A673 (cell line): Measurements from ENCODE around the gene OLFM1.

Experiments
- EZH2 ChIP-seq: fragments of 200-600 bp; sonication (generic); IDR thresholded peaks from 2 replicates; pipeline ENCODE4 v1.6.1; 2017; ENCODE audit warnings: borderline replicate concordance, low read depth, mild to moderate bottlenecking, mixed read lengths, antibody characterized with exemption, low read length; ENCODE audit not compliant: poor library complexity, severe bottlenecking
- TF ChIP-seq, protein P1 (sequence below): fragments of 300-800, 200-600 bp; sonication (generic); conservative IDR thresholded peaks from 2 replicates; pipeline ENCODE4 v1.5.1; 2017; ENCODE audit warnings: low read depth, mild to moderate bottlenecking, antibody characterized with exemption, low read length, moderate library complexity, mixed read lengths

DNA sequence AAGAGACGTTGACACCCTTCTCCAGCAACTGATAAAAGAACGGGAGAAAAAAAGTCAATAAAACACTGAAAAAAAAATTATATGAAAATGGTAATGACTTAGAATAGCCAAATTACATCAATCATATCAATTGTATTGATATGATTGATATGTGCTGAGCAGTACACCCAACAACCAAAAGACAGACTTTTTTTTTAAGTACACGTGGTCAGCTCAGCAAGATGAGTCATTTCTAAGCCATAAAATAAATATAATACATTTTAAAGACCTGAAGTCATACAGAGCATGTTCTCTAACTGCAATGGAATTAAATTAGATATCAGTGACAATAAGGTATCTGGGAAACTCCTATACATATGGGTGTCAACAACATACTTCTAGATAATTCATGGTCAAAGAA, 30.9 kb upstream of the OLFM1 start:
- TF ChIP-seq, protein P1, sequence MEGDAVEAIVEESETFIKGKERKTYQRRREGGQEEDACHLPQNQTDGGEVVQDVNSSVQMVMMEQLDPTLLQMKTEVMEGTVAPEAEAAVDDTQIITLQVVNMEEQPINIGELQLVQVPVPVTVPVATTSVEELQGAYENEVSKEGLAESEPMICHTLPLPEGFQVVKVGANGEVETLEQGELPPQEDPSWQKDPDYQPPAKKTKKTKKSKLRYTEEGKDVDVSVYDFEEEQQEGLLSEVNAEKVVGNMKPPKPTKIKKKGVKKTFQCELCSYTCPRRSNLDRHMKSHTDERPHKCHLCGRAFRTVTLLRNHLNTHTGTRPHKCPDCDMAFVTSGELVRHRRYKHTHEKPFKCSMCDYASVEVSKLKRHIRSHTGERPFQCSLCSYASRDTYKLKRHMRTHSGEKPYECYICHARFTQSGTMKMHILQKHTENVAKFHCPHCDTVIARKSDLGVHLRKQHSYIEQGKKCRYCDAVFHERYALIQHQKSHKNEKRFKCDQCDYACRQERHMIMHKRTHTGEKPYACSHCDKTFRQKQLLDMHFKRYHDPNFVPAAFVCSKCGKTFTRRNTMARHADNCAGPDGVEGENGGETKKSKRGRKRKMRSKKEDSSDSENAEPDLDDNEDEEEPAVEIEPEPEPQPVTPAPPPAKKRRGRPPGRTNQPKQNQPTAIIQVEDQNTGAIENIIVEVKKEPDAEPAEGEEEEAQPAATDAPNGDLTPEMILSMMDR = no peak
- no peak for TF ChIP-seq EZH2
